Gastrocnemius medialis (tissue), 4 donors: Measurements from ENCODE around the gene GYG2.

Source experiments
- POLR2A ChIP-seq, 2 donors: fragments of 450-650 bp; IDR thresholded peaks; one replicate each; pipeline ENCODE4 v1.6.1; 2017; ENCODE audit warnings: antibody characterized with exemption in 2 of 2, mild to moderate bottlenecking in 2 of 2, moderate library complexity in 2 of 2
- TF ChIP-seq, protein P1 (sequence below), 5 experiments: fragments of 450-650 bp in 3 of 5; fragments of 200-600 bp in 2 of 5; sonication (generic) in 2 of 5; IDR thresholded peaks in 4 of 5; conservative IDR thresholded peaks in 1 of 5; 1 replicate in 4 of 5; 2 replicates in 1 of 5; pipeline ENCODE4 v1.5.1; 2016 to 2019; ENCODE audit warnings: antibody characterized with exemption in 5 of 5, mild to moderate bottlenecking in 3 of 5, moderate library complexity in 3 of 5

GRCh38 chrX:2841537-2841936 lies 12.8 kb downstream of the GYG2 start:
- no peak for TF ChIP-seq POLR2A (IDR thresholded peaks at IDR 0.05)
- TF ChIP-seq, protein P1, sequence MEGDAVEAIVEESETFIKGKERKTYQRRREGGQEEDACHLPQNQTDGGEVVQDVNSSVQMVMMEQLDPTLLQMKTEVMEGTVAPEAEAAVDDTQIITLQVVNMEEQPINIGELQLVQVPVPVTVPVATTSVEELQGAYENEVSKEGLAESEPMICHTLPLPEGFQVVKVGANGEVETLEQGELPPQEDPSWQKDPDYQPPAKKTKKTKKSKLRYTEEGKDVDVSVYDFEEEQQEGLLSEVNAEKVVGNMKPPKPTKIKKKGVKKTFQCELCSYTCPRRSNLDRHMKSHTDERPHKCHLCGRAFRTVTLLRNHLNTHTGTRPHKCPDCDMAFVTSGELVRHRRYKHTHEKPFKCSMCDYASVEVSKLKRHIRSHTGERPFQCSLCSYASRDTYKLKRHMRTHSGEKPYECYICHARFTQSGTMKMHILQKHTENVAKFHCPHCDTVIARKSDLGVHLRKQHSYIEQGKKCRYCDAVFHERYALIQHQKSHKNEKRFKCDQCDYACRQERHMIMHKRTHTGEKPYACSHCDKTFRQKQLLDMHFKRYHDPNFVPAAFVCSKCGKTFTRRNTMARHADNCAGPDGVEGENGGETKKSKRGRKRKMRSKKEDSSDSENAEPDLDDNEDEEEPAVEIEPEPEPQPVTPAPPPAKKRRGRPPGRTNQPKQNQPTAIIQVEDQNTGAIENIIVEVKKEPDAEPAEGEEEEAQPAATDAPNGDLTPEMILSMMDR (IDR thresholded peaks at IDR 0.05 in 4 of 5, conservative IDR thresholded peaks at IDR 0.05 in 1 of 5), result no peak
